Amygdala (tissue), 56 donors: ENCODE data around the gene DENND1C.

ENCODE experiments used
- DNase-seq, 56 donors: peaks; one replicate each; lab custom pipeline; 2025; lab: John Stamatoyannopoulos, UW

DENND1C gene

GRCh38 chr19:6510618-6511017, 29.0 kb upstream of the DENND1C start:
- DNase-seq = no peak

- DNase-seq = peak; percentile 49 to 98 (median 91)
Measured at GRCh38 chr19:6509118-6509971, 27.8 kb upstream of the DENND1C start.

- DNase-seq = peak in 1 of 56 donors; percentile 43
Measured at GRCh38 chr19:6508028-6508771, 26.6 kb upstream of the DENND1C start.

GRCh38 chr19:6503407-6504201, 22.0 kb upstream of the DENND1C start:
- no peak for DNase-seq

- peak; percentile 30 to 95 (median 78) for DNase-seq
Measured at GRCh38 chr19:6501740-6502648, 20.4 kb upstream of the DENND1C start, which contains the start of gene TUBB4A. Gene TUBB4A, minus strand, starts transcription at chr19:6502309. Its CDS starts 97 bp downstream, at chr19:6502212.

GRCh38 chr19:6500837-6501739, 19.5 kb upstream of the DENND1C start:
- peak in 1 of 56 donors; percentile 22 for DNase-seq

GRCh38 chr19:6499052-6499790, 17.6 kb upstream of the DENND1C start:
- DNase-seq = no peak

- DNase-seq = no peak
Measured at GRCh38 chr19:6498294-6499036, 16.9 kb upstream of the DENND1C start.

GRCh38 chr19:6495947-6496346, 14.4 kb upstream of the DENND1C start:
- no peak for DNase-seq

- no peak for DNase-seq
Measured at GRCh38 chr19:6494438-6495036, 12.9 kb upstream of the DENND1C start.

- peak in 1 of 56 donors; percentile 10 for DNase-seq
Measured at GRCh38 chr19:6491802-6492592, 10.4 kb upstream of the DENND1C start.

- no peak for DNase-seq
Measured at GRCh38 chr19:6490134-6490533, 8.5 kb upstream of the DENND1C start.

- peak in 5 of 56 donors; percentile 9 to 47 (median 31) for DNase-seq
Measured at GRCh38 chr19:6489278-6490061, 7.9 kb upstream of the DENND1C start.

GRCh38 chr19:6484831-6485230, 3.2 kb upstream of the DENND1C start:
- DNase-seq = no peak

- no peak for DNase-seq
Measured at GRCh38 chr19:6484230-6484629, 2.6 kb upstream of the DENND1C start.
